H9 (cell line): ENCODE data around the gene GNAO1. TPM values are rescaled to one million over a fixed set of nuclear protein-coding genes. Genes with fewer than 3 reads are reported as not detected.

Experiments used
- DNase-seq: peaks from one replicate; pipeline ENCODE4 v3.0.0-alpha.2; 2017
- H2AFZ ChIP-seq: one replicate; pipeline ENCODE4 v1.6.1; 2013; ENCODE audit warnings: mild to moderate bottlenecking, low read length, control low read depth, moderate library complexity
- H2AK5ac ChIP-seq: 2 replicates; pipeline ENCODE4 v1.6.1; 2013; ENCODE audit warnings: low read length, control low read depth, mixed read lengths; ENCODE audit not compliant: insufficient read length
- H2BK120ac ChIP-seq: one replicate; pipeline ENCODE4 v1.6.1; 2013; ENCODE audit warnings: low read depth, mild to moderate bottlenecking, low read length, control low read depth, inconsistent platforms; ENCODE audit not compliant: poor library complexity, severe bottlenecking
- H2BK12ac ChIP-seq: 2 replicates; pipeline ENCODE4 v1.6.1; 2013; ENCODE audit warnings: low read length, control low read depth, mixed read lengths, low read depth; ENCODE audit not compliant: insufficient read length
- H2BK15ac ChIP-seq: 2 replicates; pipeline ENCODE4 v1.6.1; 2013; ENCODE audit warnings: low read depth, low read length, control low read depth
- H2BK20ac ChIP-seq: one replicate; pipeline ENCODE4 v1.6.1; 2013; ENCODE audit warnings: low read depth, mild to moderate bottlenecking, low read length, control low read depth, inconsistent platforms; ENCODE audit not compliant: poor library complexity, severe bottlenecking
- H2BK5ac ChIP-seq: 2 replicates; pipeline ENCODE4 v1.6.1; 2013; ENCODE audit warnings: low read length, control low read depth, mixed read lengths; ENCODE audit not compliant: insufficient read length
- H3K14ac ChIP-seq: 2 replicates; pipeline ENCODE4 v1.6.1; 2013; ENCODE audit warnings: low read length, control low read depth; ENCODE audit not compliant: insufficient read depth
- H3K18ac ChIP-seq: 2 replicates; pipeline ENCODE4 v1.6.1; 2013; ENCODE audit warnings: low read depth, mild to moderate bottlenecking, mixed read lengths, low read length, control low read depth; ENCODE audit not compliant: insufficient read length
- H3K23ac ChIP-seq: 2 replicates; pipeline ENCODE4 v1.6.1; 2013; ENCODE audit warnings: low read length, control low read depth, mixed read lengths, low read depth; ENCODE audit not compliant: insufficient read length
- H3K23me2 ChIP-seq: 2 replicates; pipeline ENCODE4 v1.6.1; 2013; ENCODE audit warnings: low read depth, mild to moderate bottlenecking, mixed read lengths, low read length, control low read depth; ENCODE audit not compliant: insufficient read length, poor library complexity, severe bottlenecking
- H3K27ac ChIP-seq: 2 replicates; pipeline ENCODE4 v1.5.1; 2013; ENCODE audit warnings: low read length, control low read depth, mixed read lengths, low read depth; ENCODE audit not compliant: insufficient read length
- H3K27me3 ChIP-seq: 2 replicates; pipeline ENCODE4 v1.6.1; 2013; ENCODE audit warnings: low read length, control low read depth, inconsistent platforms; ENCODE audit not compliant: insufficient read depth
- H3K4ac ChIP-seq: 2 replicates; pipeline ENCODE4 v1.6.1; 2013; ENCODE audit warnings: low read depth, mild to moderate bottlenecking, control low read depth, inconsistent platforms, low read length, moderate library complexity
- H3K4me1 ChIP-seq: 2 replicates; pipeline ENCODE4 v1.6.1; 2013; ENCODE audit warnings: low read length, control low read depth, inconsistent platforms; ENCODE audit not compliant: insufficient read depth
- H3K4me2 ChIP-seq: 2 replicates; pipeline ENCODE4 v1.6.1; 2013; ENCODE audit warnings: low read length, control low read depth, mixed read lengths; ENCODE audit not compliant: insufficient read length, insufficient read depth
- H3K56ac ChIP-seq: 2 replicates; pipeline ENCODE4 v1.6.1; 2013; ENCODE audit warnings: low read depth, mild to moderate bottlenecking, mixed read lengths, low read length, control low read depth; ENCODE audit not compliant: insufficient read length
- H3K79me1 ChIP-seq: 2 replicates; pipeline ENCODE4 v1.6.1; 2013; ENCODE audit warnings: low read depth, mild to moderate bottlenecking, moderate library complexity, low read length, control low read depth, inconsistent platforms; ENCODE audit not compliant: insufficient read depth, poor library complexity, severe bottlenecking
- H3K79me2 ChIP-seq: 2 replicates; pipeline ENCODE4 v1.6.1; 2013; ENCODE audit warnings: low read length, control low read depth, inconsistent platforms; ENCODE audit not compliant: insufficient read depth
- H3K9ac ChIP-seq: 2 replicates; pipeline ENCODE4 v1.6.1; 2013; ENCODE audit warnings: low read length, control low read depth, mixed read lengths; ENCODE audit not compliant: insufficient read length; ENCODE audit errors: extremely low read depth
- H3K9me3 ChIP-seq: one replicate; pipeline ENCODE4 v1.6.1; 2013; ENCODE audit warnings: low read depth, low read length, inconsistent platforms; ENCODE audit not compliant: control insufficient read depth
- H3T11ph ChIP-seq: one replicate; pipeline ENCODE4 v1.6.1; 2013; ENCODE audit warnings: mild to moderate bottlenecking, low read length, control low read depth, inconsistent platforms
- H4K20me1 ChIP-seq: one replicate; pipeline ENCODE4 v1.6.1; 2013; ENCODE audit not compliant: control insufficient read depth, insufficient read length, insufficient read depth
- H4K5ac ChIP-seq: 2 replicates; pipeline ENCODE4 v1.6.1; 2013; ENCODE audit warnings: low read depth, mild to moderate bottlenecking, mixed read lengths, low read length, control low read depth; ENCODE audit not compliant: insufficient read length
- H4K8ac ChIP-seq: replicated peaks from 2 replicates; pipeline ENCODE4 v1.6.1; 2013; ENCODE audit warnings: low read length, control low read depth, mixed read lengths, low read depth; ENCODE audit not compliant: insufficient read length
- H4K91ac ChIP-seq: 2 replicates; pipeline ENCODE4 v1.6.1; 2013; ENCODE audit warnings: low read depth, mild to moderate bottlenecking, moderate library complexity, mixed read lengths, low read length, control low read depth; ENCODE audit not compliant: insufficient read length
- H3K27ac Mint-ChIP-seq, 3 experiments: 2 replicates in 2 of 3; 3 replicates in 1 of 3; pipeline ENCODE4 v1.8.0; 2020 to 2021; ENCODE audit warnings: mixed read lengths in 3 of 3, mild to moderate bottlenecking in 1 of 3, moderate library complexity in 1 of 3
- H3K27me3 Mint-ChIP-seq: 2 replicates; pipeline ENCODE4 v1.8.0; 2021; ENCODE audit warnings: low read depth, mild to moderate bottlenecking, moderate library complexity, mixed read lengths
- H3K36me3 Mint-ChIP-seq, 3 experiments: 2 replicates in 2 of 3; 3 replicates in 1 of 3; pipeline ENCODE4 v1.8.0; 2020 to 2021; ENCODE audit warnings: low read depth in 3 of 3, mixed read lengths in 3 of 3; ENCODE audit not compliant: insufficient read depth in 1 of 3
- H3K4me1 Mint-ChIP-seq, 2 experiments: 2 replicates each; pipeline ENCODE4 v1.8.0; 2020; ENCODE audit warnings: mixed read lengths in 2 of 2
- H3K4me3 Mint-ChIP-seq, 2 experiments: 2 replicates in 1 of 2; 3 replicates in 1 of 2; pipeline ENCODE4 v1.8.0; 2020 to 2021; ENCODE audit warnings: mild to moderate bottlenecking in 2 of 2, mixed read lengths in 2 of 2, moderate library complexity in 1 of 2
- H3K9me3 Mint-ChIP-seq, 2 experiments: 2 replicates in 1 of 2; 3 replicates in 1 of 2; pipeline ENCODE4 v1.8.0; 2020; ENCODE audit warnings: mild to moderate bottlenecking in 2 of 2, mixed read lengths in 2 of 2, moderate library complexity in 1 of 2
- CTCF ChIP-seq: fragments of 200-600 bp; sonication (generic); conservative IDR thresholded peaks from 3 replicates; pipeline ENCODE4 v1.8.0; 2021; ENCODE audit warnings: antibody characterized with exemption, mild to moderate bottlenecking
- WGBS: extraction: QIAGEN DNeasy Blood & Tissue Kit; methylation state at CpG from one replicate; pipeline ENCODE4 v1.1.7; 2013; ENCODE audit warnings: missing lambda C conversion rate, low lambda C conversion rate, mixed read lengths; ENCODE audit not compliant: insufficient read length; ENCODE audit errors: extremely low coverage; 5-methylcytosine and 5-hydroxymethylcytosine counted together
- total RNA-seq: library from RNA; stranded (reverse); gene quantifications from 2 replicates; pipeline ENCODE4 v1.2.1, GENCODE V29; 2021

Gene GNAO1
- total RNA-seq, 1 experiment from 2014 or later, result 16.9 TPM

- no peak overlapping the region for H3K18ac ChIP-seq
- H2BK5ac ChIP-seq, result no peak overlapping the region
- H4K5ac ChIP-seq, result no peak overlapping the region
- no peaks in the 10 kb centered on the region for H3K79me1 ChIP-seq
- Mint-ChIP-seq H3K4me1 (no peaks in the 10 kb centered on the region), H3K9me3 (no peaks in the 10 kb centered on the region; a peak in 1 of 5 replicates), H3K36me3 (peaks cover 0 to 3% (median 0%) of the 10 kb centered on the region in 3 experiments; a peak in 3 of 7 replicates), H3K27me3 (no peaks in the 10 kb centered on the region), H3K27ac (no peak overlapping the region), H3K4me3 (no peak overlapping the region)
- no peak overlapping the region for H3T11ph ChIP-seq
- H3K27ac ChIP-seq, result no peak overlapping the region
- no peak overlapping the region for H3K9ac ChIP-seq
- H3K4me2 ChIP-seq, result no peak overlapping the region
- DNase-seq, result no peak
- H3K23ac ChIP-seq, result no peak overlapping the region
- H3K4me1 ChIP-seq, result no peaks in the 10 kb centered on the region
- H3K56ac ChIP-seq, result no peak overlapping the region
- no CpG with 5 or more reads among the region's 27 CpGs for WGBS
- no peaks in the 10 kb centered on the region for H3K79me2 ChIP-seq
- H2BK20ac ChIP-seq, result no peak overlapping the region
- H3K14ac ChIP-seq, result no peak overlapping the region
- H4K91ac ChIP-seq, result no peak overlapping the region
- H2AFZ ChIP-seq, result no peak overlapping the region
- no peak overlapping the region for H2BK120ac ChIP-seq
- no peak overlapping the region for H2BK12ac ChIP-seq
- no peaks in the 10 kb centered on the region for H4K20me1 ChIP-seq
- no peak overlapping the region for H3K4ac ChIP-seq
- no peak overlapping the region for H2BK15ac ChIP-seq
- H2AK5ac ChIP-seq, result no peak overlapping the region
- H4K8ac ChIP-seq, result no peak overlapping the region
- TF ChIP-seq CTCF, result no peak
- H3K9me3 ChIP-seq, result no peaks in the 10 kb centered on the region
- peaks cover 5% of the 10 kb centered on the region for H3K23me2 ChIP-seq
- no peaks in the 10 kb centered on the region for H3K27me3 ChIP-seq
Measured at GRCh38 chr16:56343661-56344517, 152.6 kb downstream of the GNAO1 start.
